GM18870 (cell line): ENCODE data around the gene FOXP1.

Experiments
- ATAC-seq: cut with Tn5 transposase; IDR thresholded peaks from one replicate; pipeline ENCODE4 v1.9.1; 2021; ENCODE audit warnings: moderate library complexity; ENCODE audit not compliant: unreplicated experiment

The FOXP1 gene

GRCh38 chr3:71316066-71316777 lies 267.3 kb downstream of the FOXP1 start:
- no peak for ATAC-seq

GRCh38 chr3:71315431-71315830 lies 268.1 kb downstream of the FOXP1 start:
- ATAC-seq: no peak

GRCh38 chr3:71313844-71314243 lies 269.7 kb downstream of the FOXP1 start:
- no peak for ATAC-seq

- ATAC-seq: no peak
Measured at GRCh38 chr3:71312461-71312860, 271.1 kb downstream of the FOXP1 start.

GRCh38 chr3:71311661-71312046 lies 271.9 kb downstream of the FOXP1 start:
- ATAC-seq: no peak

- ATAC-seq: no peak
Measured at GRCh38 chr3:71310980-71311660, 272.4 kb downstream of the FOXP1 start.

- ATAC-seq: no peak
Measured at GRCh38 chr3:71310359-71310979, 273.1 kb downstream of the FOXP1 start.

- no peak for ATAC-seq
Measured at GRCh38 chr3:71309886-71310285, 273.6 kb downstream of the FOXP1 start.

- no peak for ATAC-seq
Measured at GRCh38 chr3:71309342-71309741, 274.2 kb downstream of the FOXP1 start.

- no peak for ATAC-seq
Measured at GRCh38 chr3:71308836-71309235, 274.7 kb downstream of the FOXP1 start.

- no peak for ATAC-seq
Measured at GRCh38 chr3:71307991-71308697, 275.4 kb downstream of the FOXP1 start.

GRCh38 chr3:71305231-71306206 lies 278.0 kb downstream of the FOXP1 start:
- ATAC-seq: no peak

GRCh38 chr3:71304684-71305083 lies 278.8 kb downstream of the FOXP1 start:
- no peak for ATAC-seq

- ATAC-seq: no peak
Measured at GRCh38 chr3:71304247-71304646, 279.3 kb downstream of the FOXP1 start.

- ATAC-seq: no peak
Measured at GRCh38 chr3:71303627-71304200, 279.8 kb downstream of the FOXP1 start.

- ATAC-seq: no peak
Measured at GRCh38 chr3:71302604-71303003, 280.9 kb downstream of the FOXP1 start.

- peak; percentile 83 for ATAC-seq
Measured at GRCh38 chr3:71300951-71301393, 282.6 kb downstream of the FOXP1 start.

- ATAC-seq: no peak
Measured at GRCh38 chr3:71299160-71299559, 284.4 kb downstream of the FOXP1 start.

- no peak for ATAC-seq
Measured at GRCh38 chr3:71294919-71295318, 288.6 kb downstream of the FOXP1 start.

GRCh38 chr3:71290301-71290700 lies 293.2 kb downstream of the FOXP1 start:
- ATAC-seq: no peak
